GM23338 (cell line): ENCODE data around the gene GLRA1. TPM values are rescaled to one million over a fixed set of nuclear protein-coding genes. Genes with fewer than 3 reads are reported as not detected.

Experiments used
- ATAC-seq: fragments of 200-7000 bp; cut with Tn5 transposase; 3 replicates; pipeline ENCODE4 v1.9.1; 2020
- DNase-seq: peaks from one replicate; pipeline ENCODE4 v3.0.0-alpha.2; 2015; ENCODE audit warnings: low spot score
- H2AFZ ChIP-seq: fragments of 200-600 bp; sonication (generic); 2 replicates; pipeline ENCODE4 v1.8.0; 2016; ENCODE audit warnings: antibody characterized with exemption, mild to moderate bottlenecking, moderate library complexity
- H3F3A ChIP-seq: fragments of 200-600 bp; sonication (generic); replicated peaks from 2 replicates; pipeline ENCODE4 v1.8.0; 2017; ENCODE audit warnings: antibody characterized with exemption, mixed run types, low read depth
- H3K27ac ChIP-seq: fragments of 200-600 bp; sonication (generic); 2 replicates; pipeline ENCODE4 v1.6.1; 2016; ENCODE audit warnings: low read depth
- H3K27me3 ChIP-seq: fragments of 200-600 bp; sonication (generic); 2 replicates; pipeline ENCODE4 v1.8.0; 2016; ENCODE audit warnings: mild to moderate bottlenecking, mixed run types, moderate library complexity; ENCODE audit not compliant: insufficient read depth
- H3K36me3 ChIP-seq: fragments of 200-600 bp; sonication (generic); 2 replicates; pipeline ENCODE4 v1.8.0; 2016; ENCODE audit warnings: mild to moderate bottlenecking; ENCODE audit not compliant: insufficient read depth
- H3K4me1 ChIP-seq: fragments of 200-600 bp; sonication (generic); 2 replicates; pipeline ENCODE4 v1.8.0; 2016; ENCODE audit warnings: mild to moderate bottlenecking, moderate library complexity; ENCODE audit not compliant: insufficient read depth
- H3K4me2 ChIP-seq: fragments of 200-600 bp; sonication (generic); 2 replicates; pipeline ENCODE4 v1.7.1; 2017; ENCODE audit warnings: mixed run types
- H3K4me3 ChIP-seq: fragments of 200-600 bp; sonication (generic); 2 replicates; pipeline ENCODE4 v1.6.1; 2016; ENCODE audit warnings: mixed run types
- H3K79me2 ChIP-seq: fragments of 200-600 bp; sonication (generic); replicated peaks from 2 replicates; pipeline ENCODE4 v1.8.0; 2017; ENCODE audit warnings: mild to moderate bottlenecking; ENCODE audit not compliant: insufficient read depth
- H3K9me2 ChIP-seq: fragments of 200-600 bp; sonication (generic); 2 replicates; pipeline ENCODE4 v1.8.0; 2017; ENCODE audit not compliant: insufficient read depth
- H4K20me1 ChIP-seq: fragments of 200-600 bp; sonication (generic); replicated peaks from 2 replicates; pipeline ENCODE4 v1.8.0; 2017; ENCODE audit warnings: mild to moderate bottlenecking; ENCODE audit not compliant: insufficient read depth
- H3K27ac Mint-ChIP-seq: 2 replicates; pipeline ENCODE4 v1.8.0; 2020; ENCODE audit warnings: inconsistent platforms, mild to moderate bottlenecking, moderate library complexity, mixed read lengths
- H3K27me3 Mint-ChIP-seq: 3 replicates; pipeline ENCODE4 v1.8.0; 2022; ENCODE audit warnings: low read depth, mild to moderate bottlenecking, moderate library complexity, mixed read lengths, inconsistent platforms; ENCODE audit not compliant: insufficient read depth, poor library complexity
- H3K36me3 Mint-ChIP-seq: 3 replicates; pipeline ENCODE4 v1.8.0; 2021; ENCODE audit warnings: low read depth, mild to moderate bottlenecking, inconsistent platforms, moderate library complexity, mixed read lengths
- H3K4me1 Mint-ChIP-seq: 3 replicates; pipeline ENCODE4 v1.8.0; 2020; ENCODE audit warnings: mild to moderate bottlenecking, inconsistent platforms, mixed read lengths
- H3K4me3 Mint-ChIP-seq: 3 replicates; pipeline ENCODE4 v1.8.0; 2021; ENCODE audit warnings: moderate library complexity, mild to moderate bottlenecking, inconsistent platforms, mixed read lengths
- H3K9me3 Mint-ChIP-seq: 3 replicates; pipeline ENCODE4 v1.8.0; 2020; ENCODE audit warnings: moderate library complexity, mild to moderate bottlenecking, inconsistent platforms, mixed read lengths
- CREB1 ChIP-seq: fragments of 250-450 bp; sonication (Bioruptor Pico); IDR thresholded peaks from 2 replicates; pipeline ENCODE4 v1.5.0; 2020; ENCODE audit warnings: low read depth, mild to moderate bottlenecking, moderate library complexity
- CTCF ChIP-seq, 2 experiments: fragments of 200-600 bp in 1 of 2; sonication (generic) in 1 of 2; conservative IDR thresholded peaks; 2 replicates each; pipeline versions ENCODE4 v1.5.1 to v1.6.1; 2016 to 2017; ENCODE audit warnings: antibody characterized with exemption in 2 of 2, low read depth in 2 of 2, mild to moderate bottlenecking in 2 of 2, moderate library complexity in 1 of 2
- ETS1 ChIP-seq: IDR thresholded peaks from 2 replicates; pipeline ENCODE4 v1.6.1; 2016; ENCODE audit warnings: antibody characterized with exemption
- EZH2 ChIP-seq: fragments of 200-600 bp; sonication (generic); IDR thresholded peaks from one replicate; pipeline ENCODE4 v1.8.0; 2017; ENCODE audit warnings: antibody characterized with exemption, mild to moderate bottlenecking, low read depth; ENCODE audit not compliant: unreplicated experiment
- EZH2phosphoT487 ChIP-seq: fragments of 200-600 bp; sonication (generic); IDR thresholded peaks from one replicate; pipeline ENCODE4 v1.8.1; 2018; ENCODE audit warnings: antibody characterized with exemption; ENCODE audit not compliant: unreplicated experiment
- JUNB ChIP-seq: IDR thresholded peaks from one replicate; pipeline ENCODE4 v1.6.1; 2016; ENCODE audit warnings: antibody characterized with exemption; ENCODE audit not compliant: unreplicated experiment
- NANOG ChIP-seq: IDR thresholded peaks from 2 replicates; pipeline ENCODE4 v1.6.1; 2016; ENCODE audit warnings: antibody characterized with exemption, borderline replicate concordance
- POLR2AphosphoS5 ChIP-seq: IDR thresholded peaks from 2 replicates; pipeline ENCODE4 v1.6.1; 2016; ENCODE audit warnings: antibody characterized with exemption, low read depth
- STAT1 ChIP-seq: IDR thresholded peaks from one replicate; pipeline ENCODE4 v1.6.1; 2016; ENCODE audit warnings: antibody characterized with exemption; ENCODE audit not compliant: unreplicated experiment
- ZNF114 ChIP-seq: fragments of 250-450 bp; sonication (Bioruptor Pico); IDR thresholded peaks from 2 replicates; pipeline ENCODE4 v1.5.0; 2020; ENCODE audit warnings: mild to moderate bottlenecking, moderate library complexity
- ZNF331 ChIP-seq: fragments of 250-450 bp; sonication (Bioruptor Pico); IDR thresholded peaks from 2 replicates; pipeline ENCODE4 v1.5.0; 2020; ENCODE audit warnings: low read depth, mild to moderate bottlenecking, moderate library complexity
- ZNF462 ChIP-seq: fragments of 250-450 bp; sonication (Bioruptor Pico); IDR thresholded peaks from 2 replicates; pipeline ENCODE4 v1.5.0; 2020; ENCODE audit warnings: mild to moderate bottlenecking, moderate library complexity
- polyA plus RNA-seq: library from polyadenylated mRNA; unstranded; fragments of >200 nt; fragmentation: Nextera tagmentation; extraction: Ambion mirVana; gene quantifications from 2 replicates; pipeline ENCODE4 v1.2.1, GENCODE V29; 2016
- total RNA-seq: library from RNA; depleted of rRNA; stranded (reverse); fragments of >200 nt; shearing (Covaris generic); gene quantifications from 2 replicates; pipeline ENCODE4 v1.2.3, GENCODE V29; 2014
- TF ChIP-seq, protein P1 (sequence below): IDR thresholded peaks from one replicate; pipeline ENCODE4 v1.6.1; 2018; ENCODE audit warnings: antibody characterized with exemption; ENCODE audit not compliant: unreplicated experiment

The GLRA1 gene
- total and polyA plus RNA-seq, 2 experiments from 2014 or later = not detected

DNA sequence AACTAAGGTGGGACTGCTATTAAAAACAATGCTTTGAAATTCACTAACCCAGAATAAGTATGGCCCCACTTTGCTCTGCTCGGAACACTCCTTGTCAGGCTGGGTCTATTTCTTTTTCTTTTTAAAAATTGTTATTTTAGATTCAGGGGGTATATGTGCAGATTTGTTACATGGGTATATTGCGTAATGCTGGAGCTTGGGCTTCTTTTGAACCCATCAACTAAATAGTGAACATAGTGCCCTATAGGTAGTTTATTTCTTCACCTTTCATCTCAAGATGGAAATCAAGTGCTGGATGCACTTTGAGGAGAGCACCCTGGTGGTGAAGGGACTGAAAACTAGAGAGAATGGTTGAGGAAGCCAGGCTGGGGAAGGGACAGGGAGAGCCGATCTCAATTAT, 51.0 kb downstream of the GLRA1 start:
- Histone ChIP-seq H3K4me1 (no peaks in the 10 kb centered on the region), H2AFZ (no peak overlapping the region), H3K27ac (no peak overlapping the region), H3K4me2 (no peak overlapping the region), H3F3A (no peaks in the 10 kb centered on the region), H3K9me2 (peaks cover 7% of the 10 kb centered on the region; the same call in 1 of the 2 replicates), H4K20me1 (no peaks in the 10 kb centered on the region), H3K79me2 (no peaks in the 10 kb centered on the region), H3K4me3 (no peak overlapping the region), H3K27me3 (no peaks in the 10 kb centered on the region), H3K36me3 (no peaks in the 10 kb centered on the region)
- ATAC-seq = no peak
- TF ChIP-seq CTCF (conservative IDR thresholded peaks at IDR 0.05; ENCODE audit: low read depth in 2 of 2) (no peak), POLR2AphosphoS5 (no peak), ZNF331 (CRISPR knock-in tag) (no peak), EZH2 (no peak), NANOG (no peak), STAT1 (no peak), JUNB (no peak), ZNF114 (no peak), ZNF462 (CRISPR knock-in tag) (no peak), ETS1 (no peak), EZH2phosphoT487 (no peak), CREB1 (no peak)
- TF ChIP-seq, protein P1, sequence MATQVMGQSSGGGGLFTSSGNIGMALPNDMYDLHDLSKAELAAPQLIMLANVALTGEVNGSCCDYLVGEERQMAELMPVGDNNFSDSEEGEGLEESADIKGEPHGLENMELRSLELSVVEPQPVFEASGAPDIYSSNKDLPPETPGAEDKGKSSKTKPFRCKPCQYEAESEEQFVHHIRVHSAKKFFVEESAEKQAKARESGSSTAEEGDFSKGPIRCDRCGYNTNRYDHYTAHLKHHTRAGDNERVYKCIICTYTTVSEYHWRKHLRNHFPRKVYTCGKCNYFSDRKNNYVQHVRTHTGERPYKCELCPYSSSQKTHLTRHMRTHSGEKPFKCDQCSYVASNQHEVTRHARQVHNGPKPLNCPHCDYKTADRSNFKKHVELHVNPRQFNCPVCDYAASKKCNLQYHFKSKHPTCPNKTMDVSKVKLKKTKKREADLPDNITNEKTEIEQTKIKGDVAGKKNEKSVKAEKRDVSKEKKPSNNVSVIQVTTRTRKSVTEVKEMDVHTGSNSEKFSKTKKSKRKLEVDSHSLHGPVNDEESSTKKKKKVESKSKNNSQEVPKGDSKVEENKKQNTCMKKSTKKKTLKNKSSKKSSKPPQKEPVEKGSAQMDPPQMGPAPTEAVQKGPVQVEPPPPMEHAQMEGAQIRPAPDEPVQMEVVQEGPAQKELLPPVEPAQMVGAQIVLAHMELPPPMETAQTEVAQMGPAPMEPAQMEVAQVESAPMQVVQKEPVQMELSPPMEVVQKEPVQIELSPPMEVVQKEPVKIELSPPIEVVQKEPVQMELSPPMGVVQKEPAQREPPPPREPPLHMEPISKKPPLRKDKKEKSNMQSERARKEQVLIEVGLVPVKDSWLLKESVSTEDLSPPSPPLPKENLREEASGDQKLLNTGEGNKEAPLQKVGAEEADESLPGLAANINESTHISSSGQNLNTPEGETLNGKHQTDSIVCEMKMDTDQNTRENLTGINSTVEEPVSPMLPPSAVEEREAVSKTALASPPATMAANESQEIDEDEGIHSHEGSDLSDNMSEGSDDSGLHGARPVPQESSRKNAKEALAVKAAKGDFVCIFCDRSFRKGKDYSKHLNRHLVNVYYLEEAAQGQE = no peak
- DNase-seq = no peak
- Mint-ChIP-seq H3K9me3 (peaks cover 3% of the 10 kb centered on the region; the same call in 2 of the 3 replicates), H3K4me3 (no peak overlapping the region), H3K36me3 (peaks cover 5% of the 10 kb centered on the region; the same call in 1 of the 3 replicates), H3K27me3 (peaks cover 5% of the 10 kb centered on the region), H3K4me1 (no peaks in the 10 kb centered on the region), H3K27ac (no peak overlapping the region)
